ENCODE results near the gene DYRK1A. TPM values are rescaled to one million over a fixed set of nuclear protein-coding genes. Genes with fewer than 3 reads are reported as not detected.
A peak's percentile ranks its signal among the peaks of the same experiment; 100 is the strongest.

DYRK1A gene
- total and polyA plus RNA-seq, 10 of the 15 experiments (the other 5 are each of a cell fraction or from before 2014, with no cell fraction given): 2.4 to 68.6 (median 30.7) TPM

GRCh38 chr21:37496972-37497371 is 130.4 kb downstream of the DYRK1A start:
- H3K79me2 ChIP-seq (ENCODE audit: control insufficient read depth, insufficient read depth, low read length): no peaks in the 10 kb centered on the region; the same call in 1 of the 2 replicates
- H3K9ac ChIP-seq (ENCODE audit: control insufficient read depth, insufficient read depth, low read length): no peak overlapping the region
- H3K36me3 ChIP-seq (ENCODE audit: control insufficient read depth in 2 of 2, insufficient read depth in 2 of 2, low read length in 1 of 2): peaks cover 2 to 24% of the 10 kb centered on the region in 2 experiments; a peak in 3 of 4 replicates
- H3K4me2 ChIP-seq (ENCODE audit: control insufficient read depth, insufficient read depth): no peak overlapping the region
- ChIA-PET RAD21 (ENCODE audit: unreplicated experiment) (interaction anchor here (0.7 to 1.5 kb wide), 3 partner anchors 8 to 330 kb away, joined by 3 to 6 read pairs (median 6); no protein-coding TSS in a partner anchor), SMC1A (ENCODE audit: uncharacterized antibody, unreplicated experiment) (interaction anchor here (0.7 to 2.3 kb wide), 13 partner anchors 9 to 330 kb away, joined by 3 to 11 read pairs (median 4); no protein-coding TSS in a partner anchor), POLR2A (interaction anchor here (1.0 kb wide), 1 partner anchor 26 kb away, joined by 3 read pairs; no protein-coding TSS in a partner anchor), CTCF (interaction anchor here (0.5 to 2.4 kb wide), 11 partner anchors 9 to 520 kb away, joined by 3 to 18 read pairs (median 6); no protein-coding TSS in a partner anchor)
- H3K27me3 ChIP-seq (replicated peaks in 1 of 2; ENCODE audit: control insufficient read depth in 2 of 2, insufficient read depth in 2 of 2, low read length in 1 of 2): no peaks in the 10 kb centered on the region
- H3K4me1 ChIP-seq (ENCODE audit: control insufficient read depth, insufficient read depth, low read length): no peaks in the 10 kb centered on the region
- H2AFZ ChIP-seq (ENCODE audit: control insufficient read depth, low read depth, low read length): no peak overlapping the region
- TSS peak; percentile 4 for BruUV-seq (replicated peaks)
- FAIRE-seq: no peak
- H4K20me1 ChIP-seq (ENCODE audit: control insufficient read depth, insufficient read depth): no peaks in the 10 kb centered on the region
- H3K27ac ChIP-seq (ENCODE audit: control insufficient read depth, insufficient read depth): no peak overlapping the region
- H3K9me3 ChIP-seq (replicated peaks; ENCODE audit: control insufficient read depth, insufficient read depth, low read length): no peaks in the 10 kb centered on the region
- WGBS (ENCODE audit: insufficient coverage, insufficient replicate concordance, low lambda C conversion rate, missing lambda C conversion rate): 45% methylated on average over 4 of the region's 4 CpGs
- intact Hi-C loops (cut with micrococcal nuclease; ENCODE audit: unreplicated experiment) (loop anchor here (10.0 kb wide), 1 partner anchor 332 kb away; no protein-coding TSS in a partner anchor), in situ Hi-C loops (cut with MboI) (no loop called here)
- no peak overlapping the region for H3K4me3 ChIP-seq
- peak; percentile 35; the same call in 1 of the 3 replicates for ATAC-seq
- no peak for DNase-seq (ENCODE audit: low read depth, low spot score)
- TF ChIP-seq CTCF (IDR thresholded peaks at IDR 0.05 in 2 of 3, conservative IDR thresholded peaks at IDR 0.05 in 1 of 3; ENCODE audit: control insufficient read depth in 2 of 3, extremely low read depth in 1 of 3, insufficient read depth in 1 of 3, low read depth in 3 of 3, low read length in 3 of 3): peak in 1 of 3 experiments; percentile 19; a peak in 1 of 6 replicates
- TF ChIP-seq TARDBP (IDR thresholded peaks at IDR 0.05; ENCODE audit: borderline replicate concordance): no peak
- TF ChIP-seq ZNF207 (IDR thresholded peaks at IDR 0.05; ENCODE audit: borderline replicate concordance): no peak
- no peak for TF ChIP-seq TCF7 (IDR thresholded peaks at IDR 0.05; ENCODE audit: borderline replicate concordance)
- TF ChIP-seq SMC3 (IDR thresholded peaks at IDR 0.05; ENCODE audit: borderline replicate concordance, low read length): peak; percentile 32; the same call in 1 of the 2 replicates
- peak; percentile 25; the same call in 1 of the 2 replicates for TF ChIP-seq RAD21 (IDR thresholded peaks at IDR 0.05; ENCODE audit: insufficient read depth, low read depth, low read length)

All from GM12878 (cell line).